Karpas-422 (cell line): Measurements from ENCODE around the gene PWWP2B. TPM values are rescaled to one million over a fixed set of nuclear protein-coding genes. Genes with fewer than 3 reads are reported as not detected.

Source experiments
- DNase-seq: peaks from one replicate; pipeline ENCODE4 v3.0.0-alpha.2; 2015
- H2AFZ ChIP-seq: fragments of 200-600 bp; sonication (generic); 2 replicates; pipeline ENCODE4 v1.6.1; 2014; ENCODE audit warnings: antibody characterized with exemption, low read length, mixed read lengths
- H3K27ac ChIP-seq: fragments of 200-600 bp; sonication (generic); 2 replicates; pipeline ENCODE4 v1.5.1; 2014; ENCODE audit warnings: mild to moderate bottlenecking, low read length, moderate library complexity
- H3K27me3 ChIP-seq: fragments of 200-600 bp; sonication (generic); 2 replicates; pipeline ENCODE4 v1.6.1; 2014; ENCODE audit warnings: low read length, mixed read lengths
- H3K36me3 ChIP-seq: fragments of 200-600 bp; sonication (generic); 2 replicates; pipeline ENCODE4 v1.6.1; 2014; ENCODE audit warnings: low read length, mixed read lengths; ENCODE audit not compliant: insufficient read depth
- H3K4me1 ChIP-seq: fragments of 200-600 bp; sonication (generic); 2 replicates; pipeline ENCODE4 v1.6.1; 2014; ENCODE audit warnings: mild to moderate bottlenecking, low read length, mixed read lengths
- H3K4me2 ChIP-seq: fragments of 200-600 bp; sonication (generic); 2 replicates; pipeline ENCODE4 v1.6.1; 2014; ENCODE audit warnings: low read length, low read depth, mild to moderate bottlenecking; ENCODE audit not compliant: poor library complexity, severe bottlenecking
- H3K4me3 ChIP-seq: fragments of 200-600 bp; sonication (generic); 2 replicates; pipeline ENCODE4 v1.5.1; 2014; ENCODE audit warnings: mild to moderate bottlenecking, antibody characterized with exemption, low read length, mixed read lengths
- H3K79me2 ChIP-seq: fragments of 200-600 bp; sonication (generic); 2 replicates; pipeline ENCODE4 v1.6.1; 2014; ENCODE audit warnings: mild to moderate bottlenecking, low read length, mixed read lengths
- H3K9ac ChIP-seq: fragments of 200-600 bp; sonication (generic); 2 replicates; pipeline ENCODE4 v1.6.0; 2014; ENCODE audit warnings: low read length
- H3K9me2 ChIP-seq: fragments of 200-600 bp; sonication (generic), shearing (Covaris generic); replicated peaks from 2 replicates; pipeline ENCODE4 v1.6.0; 2014; ENCODE audit warnings: mild to moderate bottlenecking, low read length, moderate library complexity; ENCODE audit not compliant: insufficient read depth
- H3K9me3 ChIP-seq: fragments of 300-700, 200-600 bp; sonication (generic); 2 replicates; pipeline ENCODE4 v1.6.1; 2014; ENCODE audit warnings: low read length, mixed read lengths
- H4K20me1 ChIP-seq: fragments of 200-600 bp; sonication (generic); 2 replicates; pipeline ENCODE4 v1.6.1; 2014; ENCODE audit warnings: mild to moderate bottlenecking, antibody characterized with exemption, low read length, low read depth; ENCODE audit not compliant: insufficient read depth
- total RNA-seq: library from RNA; depleted of rRNA; stranded (reverse); fragments of >200 nt; shearing (Covaris generic); gene quantifications from 2 replicates; pipeline ENCODE4 v1.2.3, GENCODE V29; 2014; ENCODE audit warnings: low replicate concordance

PWWP2B gene
- total RNA-seq, 1 experiment from 2014 or later = 1.4 TPM

GRCh38 chr10:132452216-132452650 lies 55.2 kb downstream of the PWWP2B start:
- H3K36me3 ChIP-seq = no peaks in the 10 kb centered on the region
- H3K9me2 ChIP-seq = no peaks in the 10 kb centered on the region
- no peak overlapping the region for H2AFZ ChIP-seq
- no peak overlapping the region for H3K4me3 ChIP-seq
- no peak overlapping the region for H3K4me2 ChIP-seq
- H3K4me1 ChIP-seq = peaks cover 24% of the 10 kb centered on the region
- peak; percentile 40 for DNase-seq
- H3K27me3 ChIP-seq = no peaks in the 10 kb centered on the region
- no peaks in the 10 kb centered on the region for H3K79me2 ChIP-seq
- H3K27ac ChIP-seq = no peak overlapping the region
- no peak overlapping the region for H3K9ac ChIP-seq
- no peaks in the 10 kb centered on the region for H3K9me3 ChIP-seq
- H4K20me1 ChIP-seq = no peaks in the 10 kb centered on the region

GRCh38 chr10:132452651-132453469 lies 55.9 kb downstream of the PWWP2B start:
- no peaks in the 10 kb centered on the region for H3K36me3 ChIP-seq
- no peaks in the 10 kb centered on the region for H3K9me2 ChIP-seq
- H3K27me3 ChIP-seq = no peaks in the 10 kb centered on the region
- no peaks in the 10 kb centered on the region for H4K20me1 ChIP-seq
- no peak overlapping the region for H3K27ac ChIP-seq
- H2AFZ ChIP-seq = no peak overlapping the region
- no peaks in the 10 kb centered on the region for H3K79me2 ChIP-seq
- H3K4me3 ChIP-seq = peak overlapping the region; percentile 36; the same call in 1 of the 2 replicates
- no peak overlapping the region for H3K9ac ChIP-seq
- H3K4me2 ChIP-seq = peak overlapping the region; percentile 51
- no peaks in the 10 kb centered on the region for H3K9me3 ChIP-seq
- peak; percentile 93 for DNase-seq
- H3K4me1 ChIP-seq = peaks cover 19% of the 10 kb centered on the region

- H3K9me3 ChIP-seq = no peaks in the 10 kb centered on the region
- peak overlapping the region; percentile 51 for H3K4me2 ChIP-seq
- no peaks in the 10 kb centered on the region for H3K36me3 ChIP-seq
- H3K79me2 ChIP-seq = no peaks in the 10 kb centered on the region
- no peak for DNase-seq
- H3K27ac ChIP-seq = no peak overlapping the region
- peaks cover 21% of the 10 kb centered on the region for H3K4me1 ChIP-seq
- no peaks in the 10 kb centered on the region for H3K9me2 ChIP-seq
- H2AFZ ChIP-seq = no peak overlapping the region
- H3K9ac ChIP-seq = no peak overlapping the region
- H3K4me3 ChIP-seq = peak overlapping the region; percentile 36; the same call in 1 of the 2 replicates
- no peaks in the 10 kb centered on the region for H4K20me1 ChIP-seq
- H3K27me3 ChIP-seq = no peaks in the 10 kb centered on the region
These were observed 56.5 kb downstream of the PWWP2B start for GRCh38 chr10:132453470-132453861.

GRCh38 chr10:132454296-132455198 lies 57.5 kb downstream of the PWWP2B start:
- Histone ChIP-seq H2AFZ (no peak overlapping the region), H3K27ac (no peak overlapping the region), H3K4me2 (no peak overlapping the region)

GRCh38 chr10:132455441-132455971 lies 58.5 kb downstream of the PWWP2B start:
- Histone ChIP-seq H2AFZ (no peak overlapping the region), H3K9me3 (no peaks in the 10 kb centered on the region), H3K79me2 (no peaks in the 10 kb centered on the region), H3K4me3 (no peak overlapping the region), H3K4me1 (peaks cover 32% of the 10 kb centered on the region), H3K4me2 (no peak overlapping the region), H3K9ac (no peak overlapping the region), H4K20me1 (no peaks in the 10 kb centered on the region), H3K36me3 (no peaks in the 10 kb centered on the region), H3K27ac (no peak overlapping the region), H3K27me3 (no peaks in the 10 kb centered on the region), H3K9me2 (no peaks in the 10 kb centered on the region)
- no peak for DNase-seq

More at GRCh38 chr10:132454296-132455198, 57.5 kb downstream of the PWWP2B start:
- Histone ChIP-seq H3K9ac (no peak overlapping the region), H3K36me3 (no peaks in the 10 kb centered on the region), H3K9me2 (no peaks in the 10 kb centered on the region), H3K4me1 (peaks cover 23% of the 10 kb centered on the region), H3K27me3 (no peaks in the 10 kb centered on the region), H3K9me3 (no peaks in the 10 kb centered on the region), H3K79me2 (no peaks in the 10 kb centered on the region), H4K20me1 (no peaks in the 10 kb centered on the region), H3K4me3 (no peak overlapping the region)
- peak; percentile 41 for DNase-seq

- no peak overlapping the region for H3K4me2 ChIP-seq
These were observed 59.2 kb downstream of the PWWP2B start for GRCh38 chr10:132455986-132456847.

GRCh38 chr10:132456881-132457280 lies 59.9 kb downstream of the PWWP2B start:
- no peak overlapping the region for H3K4me3 ChIP-seq
- no peak overlapping the region for H3K4me2 ChIP-seq
- no peak overlapping the region for H3K9ac ChIP-seq
- no peaks in the 10 kb centered on the region for H3K79me2 ChIP-seq
- H3K9me2 ChIP-seq = no peaks in the 10 kb centered on the region
- H4K20me1 ChIP-seq = no peaks in the 10 kb centered on the region
- H3K27me3 ChIP-seq = no peaks in the 10 kb centered on the region
- H3K27ac ChIP-seq = no peak overlapping the region
- H3K9me3 ChIP-seq = no peaks in the 10 kb centered on the region
- no peak for DNase-seq
- no peak overlapping the region for H2AFZ ChIP-seq
- H3K4me1 ChIP-seq = peaks cover 46% of the 10 kb centered on the region
- H3K36me3 ChIP-seq = no peaks in the 10 kb centered on the region

More at GRCh38 chr10:132455986-132456847, 59.2 kb downstream of the PWWP2B start:
- no peak overlapping the region for H3K4me3 ChIP-seq
- H3K9ac ChIP-seq = no peak overlapping the region
- peaks cover 39% of the 10 kb centered on the region for H3K4me1 ChIP-seq
- no peaks in the 10 kb centered on the region for H3K79me2 ChIP-seq
- H3K9me3 ChIP-seq = no peaks in the 10 kb centered on the region
- H2AFZ ChIP-seq = no peak overlapping the region
- no peak for DNase-seq
- no peaks in the 10 kb centered on the region for H3K36me3 ChIP-seq
- no peaks in the 10 kb centered on the region for H3K9me2 ChIP-seq
- no peak overlapping the region for H3K27ac ChIP-seq
- no peaks in the 10 kb centered on the region for H3K27me3 ChIP-seq
- H4K20me1 ChIP-seq = no peaks in the 10 kb centered on the region
